ENCODE data around the gene TP53I13.

The TP53I13 gene

DNA sequence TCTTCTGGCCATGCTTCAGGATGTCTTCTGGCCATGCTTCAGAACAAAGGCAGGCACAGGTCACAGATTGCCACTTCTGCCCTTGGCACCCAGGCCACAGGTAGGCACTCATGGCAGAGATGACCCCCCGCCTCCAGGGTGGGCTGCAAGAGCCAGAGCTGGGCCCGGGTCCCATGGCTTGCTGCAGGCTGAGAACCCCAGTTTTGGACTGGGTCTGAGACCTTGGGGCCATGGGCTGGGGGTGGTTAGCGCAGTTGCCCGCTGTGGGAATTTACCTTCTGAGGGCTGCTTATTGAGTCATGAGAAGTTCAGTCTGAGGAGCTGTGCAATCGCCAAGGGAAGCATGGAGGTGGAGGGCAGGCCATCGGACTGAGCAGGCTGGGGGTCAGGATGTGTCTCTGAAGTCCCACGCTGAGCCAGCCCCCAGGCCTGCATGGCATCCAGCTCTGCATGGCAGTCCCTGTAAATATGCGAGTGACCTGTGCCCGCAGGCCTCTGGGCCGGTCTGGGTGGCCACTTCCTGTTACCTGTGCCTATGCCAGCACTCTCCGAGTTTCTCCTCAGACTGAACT, 26.1 kb downstream of the TP53I13 start:
- DNase-seq: no peak

DNA sequence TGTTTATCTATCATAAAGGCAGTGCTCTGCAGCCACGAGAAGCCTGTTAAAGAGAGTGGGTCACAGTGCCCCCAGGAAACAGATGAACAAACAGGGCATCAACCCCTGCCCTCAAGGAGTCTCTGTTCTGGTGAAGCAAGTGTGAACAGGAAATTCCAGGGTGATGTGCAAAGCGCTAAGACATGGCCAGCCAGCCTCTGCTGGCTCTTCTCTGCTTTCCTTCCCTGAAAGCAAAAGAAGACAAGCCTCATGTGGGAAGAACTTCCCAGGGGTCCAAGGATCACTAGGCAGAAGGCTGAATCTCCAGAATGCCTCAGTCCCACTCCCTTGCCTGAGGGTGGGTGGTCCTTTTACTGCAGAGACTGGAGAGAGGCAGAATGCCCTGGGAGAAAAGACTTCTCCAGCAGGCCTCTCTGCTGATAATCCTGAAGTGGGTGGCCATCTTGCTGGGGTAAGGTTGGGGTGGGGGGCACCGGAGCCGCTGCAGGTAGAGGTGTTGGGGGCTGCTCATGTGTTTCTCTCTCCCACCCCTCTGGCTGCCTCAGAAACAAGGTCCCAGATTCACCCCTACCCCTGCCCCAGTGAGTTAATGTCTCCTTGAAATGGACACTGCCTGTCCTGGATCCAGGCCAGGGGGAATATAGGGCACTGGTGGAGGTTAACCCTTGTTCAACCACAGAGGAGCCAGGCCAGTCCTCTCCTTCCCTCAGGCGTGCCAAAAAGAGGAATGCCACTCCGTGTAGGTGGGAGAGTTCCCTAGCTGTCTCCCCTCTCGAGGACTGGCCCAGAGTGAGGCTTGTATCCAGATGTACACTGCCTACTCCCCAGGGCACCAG, 26.8 kb downstream of the TP53I13 start:
- no peak for DNase-seq

DNA sequence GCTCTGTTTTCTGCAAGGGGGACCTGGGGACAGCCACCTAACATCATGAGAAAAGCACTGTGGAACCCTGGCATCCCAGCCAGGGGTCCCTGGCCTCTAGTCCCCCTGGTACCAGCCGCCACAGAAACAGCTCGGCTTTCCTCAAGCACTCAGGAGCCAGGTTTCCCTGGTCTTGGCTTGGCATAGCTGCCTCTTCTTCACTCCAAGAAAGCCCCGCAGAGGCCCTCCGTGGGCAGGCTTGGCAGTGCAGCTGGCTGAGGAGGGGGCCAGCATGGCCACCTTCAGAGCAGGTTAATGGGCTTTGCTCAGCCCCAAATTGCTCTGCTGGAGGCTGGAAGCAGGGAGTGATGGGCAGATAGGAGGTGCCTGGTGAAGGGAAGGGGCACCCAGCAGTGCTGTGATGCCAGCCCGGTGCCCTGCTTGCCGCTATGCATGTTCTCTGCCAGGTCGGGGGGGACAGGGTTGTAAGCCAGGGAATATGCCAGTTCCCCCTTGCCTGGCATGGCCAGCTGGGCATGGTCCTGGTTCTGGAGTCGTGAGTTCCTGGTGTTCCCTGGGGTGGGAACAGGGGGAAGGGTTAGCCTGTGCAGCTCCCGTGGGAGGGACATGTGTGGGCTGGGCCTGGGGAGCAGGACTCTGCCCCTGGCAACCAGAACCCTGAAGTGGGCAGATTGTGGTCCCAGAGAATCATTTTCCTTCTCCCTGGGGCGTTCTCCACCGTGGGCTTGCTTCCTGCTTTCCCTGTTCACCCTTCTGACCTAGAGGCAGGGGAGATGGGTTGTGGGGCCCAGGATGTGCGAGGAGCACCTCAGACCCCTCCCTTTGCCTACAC, 27.7 kb downstream of the TP53I13 start:
- no peak for DNase-seq

DNA sequence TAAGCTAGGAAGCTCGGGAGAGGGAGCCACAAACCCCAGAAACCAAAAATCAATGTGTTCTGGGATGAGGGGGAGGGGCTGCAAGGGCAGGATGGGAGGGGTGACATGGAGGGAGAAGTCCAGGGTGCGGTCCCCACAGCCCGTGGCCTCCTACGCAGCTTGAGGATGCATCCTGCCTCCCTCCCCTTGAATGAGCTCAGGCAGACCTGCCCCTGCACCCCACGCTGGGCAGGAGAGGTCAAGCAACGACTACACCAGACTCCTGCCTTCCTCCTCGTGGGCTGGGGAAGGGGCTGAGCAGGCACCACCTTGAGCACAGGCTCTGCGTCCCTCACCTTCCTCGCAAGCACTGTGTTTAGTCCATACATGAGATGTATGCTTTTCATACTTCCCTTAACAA, 28.3 kb downstream of the TP53I13 start:
- DNase-seq: no peak

DNA sequence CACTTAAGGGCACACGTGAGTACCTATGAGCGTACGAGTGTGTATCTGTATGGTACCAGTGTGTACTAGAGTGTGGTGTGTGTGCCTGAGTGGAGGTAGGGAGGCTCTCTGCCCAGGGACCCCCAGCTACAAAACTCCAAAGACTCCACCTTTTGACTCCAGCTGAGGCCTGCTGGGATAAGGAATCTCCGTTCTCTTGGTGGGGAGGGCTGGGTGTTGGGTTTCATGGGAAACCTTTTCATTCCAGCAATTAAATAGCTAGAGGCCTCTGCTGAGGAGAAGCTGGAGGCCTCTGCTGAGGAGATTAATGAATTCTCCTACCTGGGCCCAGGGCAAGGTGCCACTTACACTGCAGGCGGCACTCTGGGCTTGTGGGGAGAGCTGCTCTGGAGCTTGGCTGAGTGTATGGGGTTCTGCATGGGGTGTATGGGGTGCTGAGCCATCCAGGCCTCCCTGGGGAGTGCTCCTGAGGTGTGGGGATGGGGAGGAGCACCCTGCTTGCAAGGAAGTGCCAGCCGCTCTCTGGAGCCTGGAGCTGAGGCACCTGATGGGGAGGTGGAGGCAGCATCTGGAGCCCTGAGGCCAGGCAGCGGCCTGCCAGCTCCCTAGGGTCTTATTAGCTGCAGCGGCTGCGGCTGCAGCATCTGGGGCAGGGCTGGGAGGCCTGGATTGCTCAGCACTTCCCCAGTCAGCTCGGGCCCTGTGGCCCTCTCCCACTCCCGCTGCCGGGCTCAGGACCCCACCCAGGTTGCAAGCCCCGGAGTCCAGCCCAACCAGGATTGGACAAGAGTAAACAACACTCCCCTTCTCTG, 29.1 kb downstream of the TP53I13 start:
- DNase-seq: no peak

DNA sequence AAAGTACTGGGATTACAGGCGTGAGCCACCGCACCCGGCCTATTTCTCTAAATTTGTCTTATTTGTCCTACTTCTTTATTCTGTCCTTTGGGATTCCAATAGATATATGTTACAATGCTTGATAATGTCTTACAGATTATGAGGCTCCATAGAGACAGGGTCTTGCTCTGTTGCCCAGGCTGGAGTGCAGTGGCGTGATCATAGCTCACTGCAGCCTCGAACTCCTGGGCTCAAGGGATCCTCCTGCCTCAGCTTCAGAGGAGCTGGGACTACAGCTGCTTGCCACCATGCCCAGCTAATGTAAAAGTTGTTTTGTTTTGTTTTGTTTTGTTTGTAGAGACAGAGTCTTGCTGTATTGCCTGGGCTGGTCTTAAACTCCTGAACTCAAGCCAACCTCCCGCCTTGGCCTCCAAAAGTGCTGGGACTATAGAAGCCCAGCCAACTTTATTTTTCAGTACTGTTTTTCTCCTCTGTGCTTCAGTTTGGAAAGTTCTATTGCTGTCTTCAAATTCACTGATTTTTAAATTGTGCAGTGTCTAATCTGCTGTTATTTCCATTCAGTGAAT, 34.7 kb downstream of the TP53I13 start:
- DNase-seq: no peak

DNA sequence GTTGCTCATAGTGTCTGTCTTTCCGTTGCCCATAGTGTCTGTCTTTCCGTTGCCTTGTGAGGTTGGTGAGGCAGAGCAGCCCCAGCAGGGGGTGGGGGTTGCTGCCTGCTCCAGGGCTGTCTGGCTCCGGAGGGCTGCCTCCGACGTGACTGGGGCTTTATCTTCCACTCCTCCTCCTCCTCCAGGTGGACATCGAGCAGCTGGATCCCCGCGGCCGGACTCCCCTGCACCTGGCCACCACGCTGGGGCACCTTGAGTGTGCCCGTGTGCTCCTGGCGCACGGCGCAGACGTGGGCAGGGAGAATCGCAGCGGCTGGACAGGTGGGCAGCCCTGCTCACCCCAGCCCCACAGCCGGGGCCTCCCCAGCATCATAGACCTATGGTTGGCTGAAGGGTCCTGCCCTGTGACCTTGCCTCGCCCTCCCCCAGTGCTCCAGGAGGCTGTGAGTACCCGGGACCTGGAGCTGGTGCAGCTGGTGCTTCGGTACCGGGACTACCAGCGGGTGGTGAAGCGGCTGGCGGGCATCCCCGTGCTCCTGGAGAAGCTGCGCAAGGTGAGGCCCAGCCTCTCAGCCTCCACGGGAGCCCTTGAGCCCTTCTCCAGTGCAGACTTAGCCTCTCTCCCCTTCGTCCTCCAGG, 39.2 kb downstream of the TP53I13 start:
- no peak for DNase-seq

DNA sequence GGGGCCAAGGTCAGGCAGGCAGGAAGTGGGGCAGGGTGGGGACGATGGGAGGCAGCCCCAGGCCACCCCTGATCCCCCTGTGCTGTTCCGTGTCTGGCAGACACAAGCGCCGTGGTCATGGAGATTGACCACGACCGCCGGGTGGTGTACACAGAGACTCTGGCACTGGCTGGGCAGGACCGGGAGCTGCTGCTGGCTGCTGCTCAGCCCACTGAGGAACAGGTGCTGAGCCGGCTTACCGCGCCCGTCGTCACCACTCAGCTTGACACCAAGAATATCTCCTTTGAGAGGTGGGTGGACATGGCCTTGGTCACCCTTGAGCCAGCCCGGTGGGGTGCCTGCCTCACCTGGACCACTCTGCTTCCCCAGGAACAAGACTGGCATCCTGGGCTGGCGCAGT, 40.5 kb downstream of the TP53I13 start:
- DNase-seq: no peak

DNA sequence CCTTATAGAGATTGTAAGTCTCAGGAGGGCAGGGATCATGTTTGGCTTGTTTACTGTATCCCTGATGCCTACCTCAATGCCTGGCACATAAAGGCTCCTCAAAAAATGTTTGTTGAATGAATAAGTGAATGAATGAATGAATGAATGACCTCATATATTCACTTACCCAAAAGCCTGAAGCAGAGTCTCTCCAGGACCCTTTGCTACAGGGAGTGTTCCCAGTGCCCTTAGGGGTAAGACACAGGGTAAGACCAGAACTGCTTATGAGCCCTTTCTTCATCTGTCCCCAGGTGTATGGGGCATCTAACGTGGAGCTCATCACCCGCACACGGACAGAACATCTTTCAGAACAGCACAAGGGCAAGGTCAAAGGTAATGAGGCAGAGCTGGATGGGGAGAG, 41.9 kb downstream of the TP53I13 start:
- DNase-seq: no peak

DNA sequence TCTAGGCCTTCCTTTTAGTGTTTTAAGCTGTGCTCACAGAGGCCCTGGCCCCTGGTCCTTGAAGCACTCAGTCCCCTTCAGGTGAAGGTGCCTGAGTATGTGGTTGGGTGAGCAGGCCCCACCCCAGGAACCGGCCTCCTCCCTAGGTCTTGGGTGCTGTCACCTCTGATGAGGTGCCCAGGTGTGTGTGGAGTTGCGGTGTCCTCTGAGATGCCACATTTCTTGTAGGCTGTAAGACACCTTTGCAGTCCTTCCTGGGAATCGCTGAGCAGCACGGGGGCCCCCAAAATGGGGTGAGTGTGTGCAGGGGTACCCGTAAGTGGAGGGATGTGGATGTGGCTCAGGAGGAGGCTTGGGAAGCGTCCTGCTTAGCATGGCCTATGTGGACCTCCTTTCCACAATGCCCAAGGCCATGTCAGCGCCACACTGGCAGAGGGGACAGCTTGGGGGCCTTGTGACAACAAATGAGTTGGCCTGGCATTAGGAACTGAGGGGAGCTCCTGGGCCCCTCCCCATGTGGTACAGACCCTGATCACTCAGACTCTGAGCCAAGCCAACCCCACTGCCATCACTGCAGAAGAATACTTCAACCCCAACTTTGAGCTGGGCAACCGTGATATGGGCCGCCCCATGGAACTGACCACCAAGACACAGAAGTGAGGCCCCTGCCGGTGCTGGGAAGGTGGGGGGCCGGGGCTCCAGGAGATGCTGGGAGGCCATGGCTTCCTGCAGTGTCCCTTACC, 43.0 kb downstream of the TP53I13 start:
- DNase-seq: no peak

DNA sequence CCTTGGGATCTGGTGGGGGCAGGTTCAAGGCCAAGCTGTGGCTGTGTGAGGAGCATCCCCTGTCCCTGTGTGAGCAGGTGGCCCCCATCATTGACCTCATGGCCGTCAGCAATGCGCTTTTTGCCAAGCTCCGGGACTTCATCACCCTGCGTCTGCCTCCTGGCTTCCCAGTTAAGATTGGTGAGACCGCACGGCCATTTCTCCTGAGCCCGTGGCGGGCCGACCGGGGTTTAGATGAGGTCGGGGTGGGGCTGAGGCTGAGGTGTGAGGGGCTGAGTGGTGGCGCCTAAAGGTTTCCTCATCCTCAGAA, 43.5 kb downstream of the TP53I13 start:
- DNase-seq: no peak

DNA sequence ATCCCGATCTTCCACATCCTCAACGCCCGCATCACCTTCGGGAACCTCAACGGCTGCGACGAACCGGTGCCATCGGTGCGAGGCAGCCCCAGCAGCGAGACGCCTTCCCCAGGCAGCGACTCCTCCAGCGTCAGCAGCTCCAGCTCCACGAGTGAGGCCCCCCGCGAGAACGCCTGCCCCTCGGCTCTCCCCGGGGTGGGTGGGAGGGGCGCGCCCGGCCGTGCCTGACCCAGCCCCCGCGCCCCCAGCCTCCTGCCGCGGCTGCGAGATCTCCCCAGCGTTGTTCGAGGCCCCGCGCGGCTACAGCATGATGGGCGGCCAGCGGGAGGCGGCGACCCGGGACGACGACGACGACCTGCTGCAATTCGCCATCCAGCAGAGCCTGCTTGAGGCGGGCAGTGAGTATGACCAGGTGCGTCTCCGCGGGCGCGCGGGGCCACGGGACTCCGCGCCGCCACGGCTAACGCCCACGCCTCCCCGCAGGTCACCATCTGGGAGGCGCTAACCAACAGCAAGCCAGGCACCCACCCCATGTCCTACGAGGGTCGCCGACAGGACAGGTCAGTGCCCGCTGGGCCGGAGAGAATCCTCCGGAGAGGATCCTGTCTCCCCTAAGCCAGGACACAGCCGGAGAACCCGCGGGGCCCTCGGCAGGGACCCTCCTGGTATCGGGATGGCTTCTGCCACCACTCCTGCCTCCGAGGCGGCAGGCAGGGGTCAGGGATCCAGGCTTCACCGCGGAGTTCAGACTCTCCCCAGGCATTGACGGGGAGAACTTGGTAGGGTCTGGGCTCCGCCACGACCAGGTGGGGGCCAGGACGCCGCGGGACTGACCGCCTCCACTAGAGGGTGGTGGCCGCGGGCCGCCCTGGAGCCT, 44.1 kb downstream of the TP53I13 start:
- DNase-seq: no peak

DNA sequence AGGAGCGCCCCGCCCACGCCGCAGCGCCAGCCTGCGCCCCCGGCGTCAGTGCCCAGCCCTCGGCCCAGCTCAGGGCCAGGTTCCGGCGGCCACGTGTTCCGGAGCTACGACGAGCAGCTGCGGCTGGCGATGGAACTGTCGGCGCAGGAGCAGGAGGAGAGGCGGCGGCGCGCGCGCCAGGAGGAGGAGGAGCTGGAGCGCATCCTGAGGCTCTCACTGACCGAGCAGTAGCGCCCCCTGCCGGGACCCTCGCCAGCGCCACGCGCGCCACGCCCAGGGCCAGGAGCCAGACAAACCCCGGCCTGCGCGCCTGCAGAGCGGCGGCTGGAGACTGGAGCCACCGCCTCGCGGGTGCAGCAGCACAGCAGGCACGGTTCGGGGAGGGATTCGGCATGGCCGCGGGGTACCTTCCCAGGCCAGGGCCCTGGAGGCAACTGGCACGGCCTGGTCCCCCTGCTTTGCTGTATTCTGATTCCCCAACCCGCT, 44.9 kb downstream of the TP53I13 start:
- peak; percentile 99 for DNase-seq

DNA sequence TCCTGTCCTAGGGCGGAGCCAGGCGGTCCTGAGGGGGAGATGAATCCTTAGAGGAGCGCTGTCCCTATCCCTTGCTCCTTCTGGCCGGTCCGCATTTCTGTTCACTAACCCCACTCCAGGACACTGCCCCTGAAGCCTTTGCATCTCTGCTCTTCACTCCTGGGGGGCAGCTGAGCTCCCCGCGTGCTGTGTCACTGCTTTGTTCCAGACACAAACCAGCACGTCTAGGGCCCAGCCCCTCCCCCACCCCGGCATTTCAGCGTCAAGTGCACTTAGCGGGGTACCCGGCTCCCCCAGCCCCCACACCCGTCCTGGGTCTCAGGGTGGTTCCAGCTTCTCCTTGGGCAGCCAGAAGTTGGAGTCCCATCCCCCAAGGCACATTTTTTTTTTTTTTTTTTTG, 45.4 kb downstream of the TP53I13 start:
- no peak for DNase-seq

DNA sequence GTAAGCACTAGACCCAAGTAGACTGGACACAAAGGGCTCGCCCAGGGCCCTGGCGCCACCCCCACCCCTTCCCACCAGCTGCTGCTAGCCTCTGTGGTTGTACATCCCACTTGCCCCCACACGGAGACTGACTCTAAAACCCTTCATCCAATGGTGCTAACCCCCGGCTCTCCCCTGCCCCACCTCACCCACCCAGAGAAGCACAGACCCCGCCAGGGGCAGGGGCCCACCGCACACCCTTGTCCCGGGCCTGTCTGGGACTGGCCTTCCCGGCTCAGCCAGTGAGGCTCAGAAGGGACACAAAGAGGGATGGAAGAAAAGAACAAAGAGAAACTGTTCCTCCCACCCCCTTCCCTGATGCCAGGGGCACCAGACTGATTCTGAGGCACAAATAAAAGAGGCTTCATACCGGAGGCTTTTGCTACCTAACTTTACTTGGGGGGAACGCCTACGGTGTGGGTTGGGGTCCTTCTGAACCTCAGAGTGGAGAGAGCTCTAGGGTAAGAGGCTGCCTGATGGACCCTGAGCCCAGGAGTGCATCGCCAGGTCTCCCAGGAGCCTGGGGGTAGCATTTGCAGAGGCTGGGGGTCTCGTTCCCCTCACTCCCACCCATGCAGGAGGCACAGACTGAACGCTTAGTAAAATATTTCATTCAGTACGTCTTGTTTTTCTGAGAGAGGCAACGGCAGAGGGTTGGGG, 46.0 kb downstream of the TP53I13 start:
- no peak for DNase-seq

DNA sequence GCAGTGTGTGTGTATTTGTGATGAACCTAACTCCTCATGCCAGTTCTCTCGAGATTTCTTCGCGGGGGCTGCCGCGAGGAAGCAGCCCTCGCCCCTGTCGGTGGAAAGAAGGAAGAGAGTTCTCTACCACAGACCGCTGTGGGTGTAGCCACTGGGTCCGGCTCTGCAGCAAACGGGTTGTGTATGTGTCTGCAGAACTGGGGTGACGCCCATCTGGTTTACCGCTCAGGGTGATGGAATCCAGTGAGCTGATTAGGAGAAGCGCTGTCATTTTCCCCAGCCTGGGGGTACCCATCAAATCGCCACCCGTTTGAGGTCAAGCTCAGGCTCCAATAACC, 46.5 kb downstream of the TP53I13 start:
- DNase-seq: peak; percentile 56

DNA sequence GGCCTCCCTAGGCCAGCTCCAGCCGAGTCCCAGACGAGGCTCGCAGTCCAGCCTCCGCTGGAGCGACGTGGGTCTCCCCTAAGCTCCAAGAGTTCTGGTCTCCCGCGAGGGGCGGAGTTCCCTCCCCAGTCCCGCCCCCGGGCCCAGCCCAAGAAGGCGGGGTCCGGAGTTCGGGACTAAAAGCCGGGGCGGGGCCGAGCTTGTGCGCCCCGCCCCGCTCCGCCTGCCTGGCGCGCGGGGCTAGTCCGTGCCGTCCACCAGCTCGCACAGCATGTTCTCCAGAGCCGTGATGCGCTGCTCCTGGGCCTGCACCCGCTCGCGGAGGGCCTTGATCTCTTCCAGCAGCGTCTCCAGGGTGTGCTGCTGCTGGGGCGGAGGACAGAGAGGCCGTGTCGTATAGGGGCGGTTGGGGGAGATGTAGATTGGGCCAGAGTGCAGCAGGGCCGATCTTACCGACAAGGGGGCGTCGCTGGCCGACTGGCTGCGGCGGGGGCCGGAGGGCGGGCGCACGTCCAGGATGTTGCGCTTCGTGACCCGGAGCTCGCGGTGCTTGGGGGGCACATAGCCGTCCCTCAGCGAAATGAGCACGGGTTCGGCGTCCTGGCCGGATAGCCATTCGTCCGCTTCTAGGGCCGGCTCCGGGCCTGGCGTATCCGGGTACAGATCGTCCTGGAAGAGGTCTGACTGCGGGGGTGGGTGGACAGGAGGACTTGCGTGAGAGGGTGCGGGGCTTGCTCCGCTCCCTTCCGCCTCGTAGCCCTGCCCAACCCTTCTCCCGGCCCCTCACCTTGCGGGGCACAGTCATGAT, 47.2 kb downstream of the TP53I13 start:
- peak; percentile 83 for DNase-seq

DNA sequence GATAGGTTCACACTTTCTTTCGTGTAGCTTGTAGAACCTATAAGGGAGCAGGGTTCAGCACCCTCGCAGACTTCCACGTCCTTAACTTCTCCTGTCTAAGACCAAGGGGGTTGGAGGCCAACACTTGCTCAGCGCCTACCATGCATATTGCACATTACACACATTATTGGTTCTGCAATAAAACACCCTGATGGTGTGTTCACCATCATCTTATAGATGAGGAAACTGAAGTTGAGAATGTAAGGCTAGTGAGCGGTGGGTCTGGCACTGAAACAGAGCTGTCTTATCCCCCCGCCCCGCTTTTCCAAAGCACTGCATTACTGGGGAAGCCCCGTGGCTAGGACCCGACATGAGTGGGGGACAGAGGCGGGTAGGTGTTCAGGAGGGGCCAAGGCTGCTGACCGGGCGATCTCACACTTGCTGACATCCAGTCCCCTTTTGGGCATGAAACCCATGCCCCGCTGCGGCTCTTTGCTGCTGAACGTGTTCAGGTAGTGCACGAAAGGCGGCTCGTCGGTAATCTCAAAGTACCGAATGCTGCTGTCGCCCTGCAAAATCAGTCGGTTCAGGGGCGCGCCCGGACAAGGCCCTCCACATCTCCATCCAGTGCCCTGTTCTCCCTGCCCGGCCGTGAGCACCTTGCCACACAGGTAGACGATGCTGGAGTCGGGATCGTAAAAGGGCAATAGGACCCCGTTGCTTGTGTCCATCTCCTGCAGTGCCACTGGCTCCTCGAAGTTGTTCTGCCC, 48.0 kb downstream of the TP53I13 start:
- DNase-seq: no peak

Measured in T-helper 9 cell (primary cell).